Measurements from ENCODE around the gene OR6C76. TPM values are rescaled to one million over a fixed set of nuclear protein-coding genes. Genes with fewer than 3 reads are reported as not detected.

The OR6C76 gene
- polyA plus RNA-seq, 4 donors: not detected

GRCh38 chr12:55467836-55468235, 41.8 kb downstream of the OR6C76 start:
- DNase-seq (ENCODE audit: low read depth in 4 of 4, low spot score in 3 of 4): no peak

- DNase-seq (ENCODE audit: low read depth in 4 of 4, low spot score in 3 of 4): no peak
These were observed 43.2 kb downstream of the OR6C76 start for GRCh38 chr12:55469291-55469690.

- DNase-seq (ENCODE audit: low read depth in 4 of 4, low spot score in 3 of 4): no peak
These were observed 44.2 kb downstream of the OR6C76 start, which contains the start of gene OR6C70 for GRCh38 chr12:55470088-55470829. TSS of gene OR6C70 (minus strand) at chr12:55470138. CDS start at chr12:55470138, 0 bp downstream.

GRCh38 chr12:55472264-55472663, 46.2 kb downstream of the OR6C76 start:
- no peak for DNase-seq (ENCODE audit: low read depth in 4 of 4, low spot score in 3 of 4)

Other genes with a start within 250 kb of the OR6C76 start
- gene OR10A7, start 205.2 kb upstream of the OR6C76 start, polyA plus RNA-seq (ENCODE audit: insufficient read length in 4 of 4): not detected
- gene OR6C74, start 181.6 kb upstream of the OR6C76 start, polyA plus RNA-seq (ENCODE audit: insufficient read length in 4 of 4): not detected
- under 1 TPM in 1 of 4 donors, not detected in 3; 0.04 TPM for gene OR6C6, start 129.7 kb upstream of the OR6C76 start, polyA plus RNA-seq (ENCODE audit: insufficient read length in 4 of 4)
- not detected for gene OR6C1, start 111.9 kb upstream of the OR6C76 start, polyA plus RNA-seq (ENCODE audit: insufficient read length in 4 of 4)
- gene OR6C3, start 95.5 kb upstream of the OR6C76 start, polyA plus RNA-seq (ENCODE audit: insufficient read length in 4 of 4): not detected
- gene OR6C75, start 63.3 kb upstream of the OR6C76 start, polyA plus RNA-seq (ENCODE audit: insufficient read length in 4 of 4): under 1 TPM in 1 of 4 donors, not detected in 3; 0.03 TPM
- gene OR6C65, start 25.7 kb upstream of the OR6C76 start, polyA plus RNA-seq (ENCODE audit: insufficient read length in 4 of 4): not detected
- gene OR6C2, start 17.8 kb downstream of the OR6C76 start, polyA plus RNA-seq (ENCODE audit: insufficient read length in 4 of 4): not detected
- gene OR6C70, start 43.9 kb downstream of the OR6C76 start, polyA plus RNA-seq (ENCODE audit: insufficient read length in 4 of 4): not detected
- not detected for gene OR6C68, start 66.1 kb downstream of the OR6C76 start, polyA plus RNA-seq (ENCODE audit: insufficient read length in 4 of 4)
- under 1 TPM in 1 of 4 donors, not detected in 3; 0.01 TPM for gene OR6C4, start 123.3 kb downstream of the OR6C76 start, polyA plus RNA-seq (ENCODE audit: insufficient read length in 4 of 4)
- under 1 TPM in 1 of 4 donors, not detected in 3; 0.04 TPM for gene OR2AP1, start 146.2 kb downstream of the OR6C76 start, polyA plus RNA-seq (ENCODE audit: insufficient read length in 4 of 4)
- gene OR10P1, start 210.6 kb downstream of the OR6C76 start, polyA plus RNA-seq (ENCODE audit: insufficient read length in 4 of 4): not detected